Gastrocnemius medialis (tissue), 4 donors: ENCODE data around the gene PLAC1.

Experiments used
- CTCF ChIP-seq, 5 experiments: fragments of 450-650 bp in 3 of 5; fragments of 200-600 bp in 2 of 5; sonication (generic) in 2 of 5; IDR thresholded peaks in 4 of 5; conservative IDR thresholded peaks in 1 of 5; 1 replicate in 4 of 5; 2 replicates in 1 of 5; pipeline ENCODE4 v1.5.1; 2016 to 2019; ENCODE audit warnings: antibody characterized with exemption in 5 of 5, mild to moderate bottlenecking in 3 of 5, moderate library complexity in 3 of 5
- POLR2A ChIP-seq, 2 donors: fragments of 450-650 bp; IDR thresholded peaks; one replicate each; pipeline ENCODE4 v1.6.1; 2017; ENCODE audit warnings: antibody characterized with exemption in 2 of 2, mild to moderate bottlenecking in 2 of 2, moderate library complexity in 2 of 2

GRCh38 chrX:134592303-134592702 lies 66.0 kb downstream of the PLAC1 start:
- TF ChIP-seq CTCF (IDR thresholded peaks at IDR 0.05 in 4 of 5, conservative IDR thresholded peaks at IDR 0.05 in 1 of 5) (no peak), POLR2A (IDR thresholded peaks at IDR 0.05) (no peak)
